GM13976 (cell line): ENCODE results near the gene RNF34.
A peak's percentile ranks its signal among the peaks of the same experiment; 100 is the strongest.

Experiments
- DNase-seq: peaks from one replicate; pipeline ENCODE4 v3.0.0; 2012; ENCODE audit warnings: low spot score
- CTCF ChIP-seq: IDR thresholded peaks from 2 replicates; pipeline ENCODE4 v1.5.1; 2012; ENCODE audit warnings: borderline replicate concordance, mild to moderate bottlenecking; ENCODE audit not compliant: insufficient read depth; ENCODE audit errors: extremely low read depth, missing control alignments, control extremely low read depth
- in situ Hi-C: fragments of 300-500 bp; cut with MboI; formaldehyde crosslinking; loops from one replicate; pipeline ENCODE4 v1.12.0; 2022; ENCODE audit warnings: low sequenced_read_pairs, mixed read lengths, inconsistent platforms; ENCODE audit not compliant: unreplicated experiment

The RNF34 gene, protein sequence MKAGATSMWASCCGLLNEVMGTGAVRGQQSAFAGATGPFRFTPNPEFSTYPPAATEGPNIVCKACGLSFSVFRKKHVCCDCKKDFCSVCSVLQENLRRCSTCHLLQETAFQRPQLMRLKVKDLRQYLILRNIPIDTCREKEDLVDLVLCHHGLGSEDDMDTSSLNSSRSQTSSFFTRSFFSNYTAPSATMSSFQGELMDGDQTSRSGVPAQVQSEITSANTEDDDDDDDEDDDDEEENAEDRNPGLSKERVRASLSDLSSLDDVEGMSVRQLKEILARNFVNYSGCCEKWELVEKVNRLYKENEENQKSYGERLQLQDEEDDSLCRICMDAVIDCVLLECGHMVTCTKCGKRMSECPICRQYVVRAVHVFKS

GRCh38 chr12:121399391-121400331 is at the start of gene RNF34:
Gene RNF34, plus strand, starts transcription at chr12:121400118. Its CDS starts 95 bp downstream, at chr12:121400213.
- no peak for TF ChIP-seq CTCF
- in situ Hi-C loops, result no loop called here
- DNase-seq, result peak; percentile 99

DNA sequence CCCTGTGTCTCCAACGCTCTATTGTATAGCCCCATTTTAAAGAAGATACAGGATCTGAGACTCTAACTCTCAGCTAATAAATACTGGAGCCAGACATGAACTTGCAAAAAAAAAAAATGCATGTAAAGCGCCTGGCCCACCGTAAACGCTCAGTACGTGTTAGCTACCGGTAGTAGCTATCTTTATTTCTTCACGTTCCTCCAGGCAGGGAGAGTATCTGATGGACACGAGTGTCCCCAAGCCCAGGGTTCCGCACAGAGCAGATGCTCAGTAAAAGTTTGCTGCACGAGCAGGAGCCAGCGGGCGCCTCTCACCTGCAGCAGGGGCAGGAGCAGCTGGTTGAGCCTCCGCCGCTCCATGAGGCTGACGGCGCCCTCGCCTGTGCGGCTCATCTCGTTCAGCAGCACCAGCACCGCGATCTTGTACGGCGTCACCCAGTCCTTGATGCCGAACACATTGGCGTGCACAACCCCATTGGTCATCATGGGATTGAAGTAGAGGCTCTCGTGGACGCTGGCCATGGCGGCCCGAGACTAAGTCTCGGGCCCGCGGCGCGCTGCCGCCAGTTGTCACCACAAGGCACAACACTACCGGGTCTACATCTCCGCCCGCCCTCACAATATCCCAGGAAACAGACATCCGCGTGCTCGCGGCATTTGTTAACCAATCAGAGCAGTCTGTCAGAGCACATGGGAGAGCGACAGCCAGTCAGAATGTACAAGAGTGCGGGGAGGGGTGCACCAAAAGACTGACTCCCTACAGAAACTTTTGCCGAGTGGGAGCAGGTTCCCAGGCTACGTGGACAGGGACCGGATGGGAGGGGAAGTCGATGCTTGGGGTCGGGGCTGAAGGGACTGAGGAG is 47.9 kb upstream of the RNF34 start, which contains the start of gene ANAPC5:
Gene ANAPC5 (minus strand): TSS at position 592 of the 862 bp plus-strand sequence. CDS start 71 bp downstream, at position 521.
- in situ Hi-C loops, result no loop called here
- no peak for TF ChIP-seq CTCF
- DNase-seq, result peak; percentile 97

DNA sequence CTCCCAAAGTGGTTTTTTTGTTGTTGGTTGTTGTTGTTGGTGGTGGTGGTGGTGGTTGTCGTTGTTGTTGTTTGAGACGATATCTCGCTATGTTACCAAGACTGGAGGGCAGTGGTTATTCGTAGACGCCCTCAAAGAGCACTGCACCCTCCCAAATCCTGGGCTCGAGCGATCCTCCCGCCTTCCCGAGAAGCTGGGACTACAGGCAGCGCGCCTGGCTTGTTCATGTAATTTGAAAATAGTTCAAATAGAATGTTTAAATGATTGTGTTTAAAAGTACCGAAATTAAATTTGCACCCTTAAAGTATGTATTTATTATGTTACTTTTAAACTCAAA is 47.3 kb upstream of the RNF34 start:
- DNase-seq, result no peak
- in situ Hi-C loops, result no loop called here
- TF ChIP-seq CTCF, result no peak

DNA sequence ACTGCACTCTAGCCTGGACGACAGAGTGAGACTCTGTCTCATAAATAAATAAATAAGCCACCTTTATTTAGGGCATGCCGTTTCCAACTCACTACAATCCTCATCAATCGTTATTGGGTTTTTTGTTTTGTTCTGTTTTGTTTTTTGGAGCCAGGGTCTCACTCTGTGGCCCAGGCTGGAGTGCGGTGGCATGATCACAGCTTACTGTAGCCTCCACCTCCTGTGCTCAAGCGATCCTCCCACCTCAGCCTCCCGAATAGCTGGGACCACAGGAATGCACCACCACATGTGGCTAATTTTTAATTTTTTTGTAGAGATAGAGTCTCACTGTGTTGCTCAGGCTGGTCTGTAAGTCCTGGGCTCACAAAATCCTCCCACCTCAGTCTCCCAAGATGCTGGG is 44.1 kb upstream of the RNF34 start:
- in situ Hi-C loops, result no loop called here
- no peak for TF ChIP-seq CTCF
- no peak for DNase-seq

- no peak for DNase-seq
- TF ChIP-seq CTCF, result no peak
- in situ Hi-C loops, result no loop called here
Observed at GRCh38 chr12:121356657-121357056, 43.3 kb upstream of the RNF34 start.

DNA sequence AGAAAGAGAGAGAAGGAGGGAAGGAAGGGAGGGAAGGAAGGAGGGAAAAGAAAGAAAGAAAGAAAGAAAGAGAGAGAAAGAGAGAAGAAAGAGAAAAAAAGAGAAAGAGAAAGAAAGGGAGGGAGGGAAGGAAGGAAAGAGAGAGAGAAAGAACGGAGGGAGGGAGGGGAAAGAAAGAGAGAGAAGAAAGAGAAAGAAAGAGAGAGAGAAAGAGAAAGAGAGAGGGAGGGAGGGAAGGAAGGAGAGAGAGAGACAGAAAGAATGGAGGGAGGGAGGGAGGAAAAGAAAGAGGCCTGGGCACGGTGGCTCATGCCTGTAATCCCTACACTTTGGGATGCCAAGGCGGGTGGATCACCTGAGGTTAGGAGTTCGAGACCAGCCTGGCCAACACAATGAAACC is 42.6 kb upstream of the RNF34 start:
- DNase-seq, result no peak
- in situ Hi-C loops, result no loop called here
- no peak for TF ChIP-seq CTCF
